CD4-positive, alpha-beta T cell treated with Interleukin-12 subunit alpha and Interleukin-12 subunit beta, for 1 hour (primary cell): ENCODE measurements around the gene MIGA2.

ENCODE experiments used
- DNase-seq: peaks from one replicate; pipeline ENCODE4 v3.0.0-alpha.2; 2020

The MIGA2 gene

DNA sequence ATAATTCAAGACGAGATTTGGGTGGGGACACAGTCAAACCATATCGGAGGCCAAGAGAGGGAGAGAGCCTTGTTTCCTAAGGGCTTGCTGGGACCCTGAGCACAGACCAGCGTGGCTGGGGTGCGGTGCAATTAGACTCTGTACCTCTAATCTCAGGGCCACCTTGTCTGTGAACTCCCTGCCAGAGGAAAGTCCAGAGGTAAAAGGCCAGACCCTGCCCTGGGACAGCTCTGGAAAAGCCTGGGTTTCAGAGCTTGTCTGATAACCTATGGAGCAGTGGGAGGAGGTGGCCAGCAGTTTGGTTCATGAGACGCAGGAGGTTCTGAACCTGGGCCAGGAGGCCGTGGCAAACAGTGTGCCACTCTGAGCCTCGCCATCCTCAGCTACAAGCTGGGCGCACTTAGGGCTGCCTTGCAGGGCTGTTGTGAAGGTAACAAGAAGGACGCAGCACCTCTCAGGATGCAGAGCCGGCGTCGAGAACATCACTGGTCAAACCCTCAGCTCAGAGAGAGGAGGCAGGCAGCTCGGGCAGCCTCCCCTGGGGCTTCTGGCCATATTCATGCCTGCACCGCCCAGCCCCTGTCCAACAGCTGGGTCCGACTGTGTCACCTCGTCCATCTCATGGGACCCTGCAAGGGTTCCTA lies 39.7 kb downstream of the MIGA2 start:
- no peak for DNase-seq

DNA sequence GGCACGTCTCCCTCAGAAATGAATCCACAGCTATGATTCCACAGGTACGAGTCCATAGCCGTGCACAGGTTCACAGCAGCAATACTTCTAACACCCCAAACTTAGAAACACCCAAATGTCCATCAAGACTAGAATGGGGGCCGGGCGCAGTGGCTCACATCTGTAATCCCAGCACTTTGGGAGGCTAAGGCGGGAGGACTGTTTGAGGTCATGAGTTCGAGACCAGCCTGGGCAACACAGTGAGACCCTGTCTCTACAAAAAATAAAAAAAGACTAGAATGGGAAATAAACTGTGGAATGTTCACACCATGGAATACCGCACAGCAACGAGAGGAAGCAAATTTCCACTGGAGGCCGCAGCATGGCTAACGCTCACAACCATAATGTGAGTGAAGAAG lies 40.2 kb downstream of the MIGA2 start:
- no peak for DNase-seq

DNA sequence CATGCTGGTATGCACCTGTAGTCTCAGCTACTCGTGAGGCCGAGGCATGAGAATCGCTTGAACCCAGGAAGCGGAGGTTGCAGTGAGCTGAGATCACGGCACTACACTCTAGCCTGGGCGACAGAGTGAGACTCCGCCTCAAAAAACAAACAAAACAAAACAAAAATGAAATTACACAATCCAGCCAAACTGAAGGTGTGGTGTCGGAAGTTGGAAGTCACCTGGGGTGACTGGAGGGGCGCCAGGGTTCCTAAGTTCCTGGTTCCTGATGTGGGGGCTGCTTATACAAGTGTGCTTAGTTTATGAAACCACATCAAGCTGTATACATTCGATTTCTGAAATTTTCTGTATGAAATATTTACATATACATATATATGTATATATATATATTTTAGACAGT lies 40.8 kb downstream of the MIGA2 start:
- no peak for DNase-seq

DNA sequence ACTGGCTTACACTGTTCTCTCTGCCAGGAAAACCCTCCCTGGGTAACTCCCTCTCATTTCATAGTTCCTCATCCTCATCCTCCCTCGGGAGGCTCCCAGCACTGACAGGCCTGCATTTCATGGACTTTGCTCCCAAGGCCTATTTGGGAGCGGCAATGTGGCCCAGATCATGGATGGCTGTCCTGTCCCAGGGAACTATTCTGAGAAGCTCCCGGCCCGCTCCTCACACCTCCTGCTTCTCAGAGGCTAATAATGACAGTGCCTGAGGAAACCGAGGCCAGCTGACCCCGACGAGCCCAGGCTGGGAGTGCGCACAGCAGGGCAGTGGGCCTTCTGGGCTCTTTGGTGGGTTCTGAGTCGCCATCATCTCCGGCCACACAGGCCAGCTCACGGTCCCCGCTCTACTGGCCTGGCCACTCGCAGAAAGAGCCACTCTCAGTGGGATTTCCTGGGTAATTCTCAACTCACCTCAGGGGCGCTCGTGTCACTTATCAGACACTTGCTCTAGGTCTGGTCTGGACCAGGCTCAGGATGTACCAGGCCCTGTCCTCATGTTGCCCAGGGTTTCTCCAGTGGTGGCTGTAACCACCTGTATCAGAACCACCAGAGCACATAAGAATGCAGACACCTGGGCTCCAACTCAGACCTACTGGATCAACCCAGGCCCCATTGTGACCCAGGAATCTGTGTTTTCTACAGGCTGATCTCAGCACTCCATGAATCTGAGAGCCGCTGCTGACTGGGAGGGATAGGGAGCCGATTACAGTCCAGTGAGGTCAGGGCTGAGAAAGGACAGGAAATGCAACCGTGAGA lies 42.5 kb downstream of the MIGA2 start:
- DNase-seq: no peak

DNA sequence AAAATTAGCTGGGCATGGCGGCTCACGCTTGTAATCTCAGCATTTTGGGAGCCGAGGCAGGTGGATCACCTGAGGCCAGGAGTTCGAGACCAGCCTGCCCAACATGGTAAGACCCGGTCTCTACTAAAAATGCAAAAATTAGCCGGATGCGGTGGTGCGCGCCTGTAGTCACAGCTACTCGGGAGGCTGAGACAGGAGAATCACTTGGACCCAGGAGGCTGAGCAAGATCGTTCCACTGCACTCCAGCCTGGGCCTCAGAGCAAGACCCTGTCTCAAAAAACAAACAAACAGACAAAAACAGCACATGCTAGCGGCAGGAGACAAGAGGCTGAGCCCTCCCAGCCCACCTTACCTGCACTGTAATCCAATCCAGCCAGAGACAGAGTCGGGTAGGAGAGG lies 43.4 kb downstream of the MIGA2 start:
- no peak for DNase-seq

DNA sequence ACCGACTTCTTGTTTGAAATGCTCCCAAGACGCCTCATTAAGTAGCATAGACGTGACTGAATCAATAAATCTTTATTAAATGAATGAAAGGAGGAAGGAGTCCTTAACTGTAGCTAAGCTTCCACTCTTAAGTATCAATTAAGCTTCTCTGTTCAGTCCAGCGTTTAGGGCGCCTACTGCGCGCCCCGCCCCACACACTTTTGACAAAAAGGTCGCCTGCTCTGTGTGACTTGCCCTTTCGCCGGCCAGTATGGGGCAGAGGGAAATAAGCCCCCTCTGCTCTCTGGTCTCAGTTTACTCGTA lies 43.8 kb downstream of the MIGA2 start:
- DNase-seq: no peak

DNA sequence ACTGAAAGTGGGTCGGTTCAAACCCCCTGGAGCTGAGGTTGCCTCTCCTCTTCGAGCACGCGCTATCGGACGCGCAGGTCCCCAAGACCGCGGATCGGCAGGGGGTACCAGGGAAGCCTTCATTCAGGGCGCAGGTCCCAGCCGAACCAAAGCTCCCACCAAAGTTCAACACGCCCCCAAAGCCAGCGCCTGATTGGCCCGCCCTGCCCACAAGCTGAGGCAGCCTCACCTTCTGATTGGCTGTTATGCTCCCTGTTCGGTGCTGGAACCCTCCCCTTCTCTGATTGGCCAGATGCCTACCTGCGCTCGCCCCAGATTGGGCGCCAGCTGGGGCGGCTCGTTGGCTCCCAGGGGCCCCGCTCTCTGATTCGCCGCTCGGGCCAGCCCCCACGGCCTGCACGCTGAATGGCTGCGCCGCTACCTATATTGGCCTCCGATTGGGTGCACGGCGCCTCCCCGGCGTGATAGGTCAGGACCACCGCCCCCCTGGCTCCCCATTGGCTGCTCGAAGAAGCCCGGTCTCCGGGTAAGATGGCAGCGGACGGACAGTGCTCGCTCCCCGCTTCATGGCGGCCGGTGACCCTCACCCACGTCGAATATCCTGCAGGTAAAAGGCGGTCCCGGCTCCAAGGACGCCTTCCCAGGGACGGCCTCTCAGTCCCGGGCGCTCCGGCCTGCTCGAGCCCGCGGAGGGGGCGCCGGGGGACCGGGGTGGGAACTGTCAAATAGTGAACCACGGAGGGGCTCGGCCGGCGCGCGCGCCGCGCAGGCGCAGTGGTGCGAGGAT lies 44.4 kb downstream of the MIGA2 start, which contains the start of gene DOLPP1:
Gene DOLPP1, plus strand, starts transcription at position 511 of the 787 bp plus-strand sequence. Its CDS starts 21 bp downstream, at position 532.
- peak; percentile 100 for DNase-seq

DNA sequence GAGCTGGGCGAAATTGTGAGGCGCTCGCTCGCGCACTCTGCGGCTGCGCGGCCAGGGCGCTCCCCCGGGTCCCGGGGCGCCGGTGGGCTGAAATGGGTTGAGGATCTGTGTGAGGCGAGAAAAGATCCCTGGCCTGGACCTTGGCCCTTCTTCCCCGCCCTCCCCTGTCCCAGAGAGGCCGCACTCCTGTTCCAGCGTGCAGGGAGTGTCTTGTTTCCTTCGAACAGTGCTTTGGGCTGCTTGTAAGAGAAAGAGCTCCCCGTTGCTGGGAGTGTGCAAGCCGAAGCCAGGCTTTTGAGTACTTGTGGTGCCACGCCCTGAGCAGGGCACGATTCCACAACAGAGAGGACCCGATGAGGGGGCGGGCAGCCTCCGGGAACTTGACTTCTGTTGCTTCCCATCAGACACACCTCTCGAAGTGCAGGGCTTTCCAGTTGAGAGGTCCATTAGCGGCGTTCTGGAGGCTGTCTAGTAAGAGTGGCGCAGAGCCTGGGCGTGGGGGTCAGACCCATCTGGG lies 45.0 kb downstream of the MIGA2 start:
- no peak for DNase-seq

DNA sequence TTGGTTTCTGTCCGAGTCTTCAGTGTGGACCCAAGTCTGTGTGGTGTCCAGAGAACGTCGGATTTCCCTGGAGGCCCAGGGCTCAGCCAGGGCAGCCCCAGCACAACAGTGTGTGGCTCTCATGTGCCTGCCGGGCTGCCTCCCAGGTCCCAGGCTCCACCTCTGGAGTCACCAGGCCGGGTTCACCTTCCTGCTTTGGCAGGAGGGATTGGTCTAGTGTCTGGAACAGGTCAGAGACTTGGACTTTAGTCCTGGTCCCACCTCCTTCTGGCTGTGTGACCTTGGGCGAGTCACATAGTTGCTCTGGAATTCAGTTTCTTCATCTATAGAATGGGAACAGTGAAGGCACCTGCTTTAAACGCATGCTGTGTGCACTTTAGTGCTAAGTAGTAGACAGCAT lies 47.7 kb downstream of the MIGA2 start:
- DNase-seq: no peak

DNA sequence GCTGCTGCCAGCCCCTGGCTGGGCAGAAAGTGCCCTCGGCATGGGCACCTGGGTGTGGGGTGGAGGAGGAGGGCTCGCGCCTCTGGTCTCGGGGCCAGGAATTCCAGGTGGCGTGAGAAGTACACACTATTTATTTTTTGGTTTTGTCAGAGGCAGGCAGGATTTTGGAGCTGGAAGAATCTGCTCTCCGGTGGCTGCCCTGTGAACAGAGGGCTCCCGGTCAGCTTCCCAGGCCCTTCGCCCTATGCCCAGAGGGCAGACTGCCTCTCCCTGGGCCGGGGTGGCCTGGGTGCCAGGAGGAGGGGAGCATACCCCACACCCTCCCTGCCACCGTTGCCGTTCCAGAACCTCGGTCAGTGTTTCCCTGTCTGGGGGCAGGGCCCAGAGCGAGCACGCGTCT lies 52.8 kb downstream of the MIGA2 start:
- no peak for DNase-seq

DNA sequence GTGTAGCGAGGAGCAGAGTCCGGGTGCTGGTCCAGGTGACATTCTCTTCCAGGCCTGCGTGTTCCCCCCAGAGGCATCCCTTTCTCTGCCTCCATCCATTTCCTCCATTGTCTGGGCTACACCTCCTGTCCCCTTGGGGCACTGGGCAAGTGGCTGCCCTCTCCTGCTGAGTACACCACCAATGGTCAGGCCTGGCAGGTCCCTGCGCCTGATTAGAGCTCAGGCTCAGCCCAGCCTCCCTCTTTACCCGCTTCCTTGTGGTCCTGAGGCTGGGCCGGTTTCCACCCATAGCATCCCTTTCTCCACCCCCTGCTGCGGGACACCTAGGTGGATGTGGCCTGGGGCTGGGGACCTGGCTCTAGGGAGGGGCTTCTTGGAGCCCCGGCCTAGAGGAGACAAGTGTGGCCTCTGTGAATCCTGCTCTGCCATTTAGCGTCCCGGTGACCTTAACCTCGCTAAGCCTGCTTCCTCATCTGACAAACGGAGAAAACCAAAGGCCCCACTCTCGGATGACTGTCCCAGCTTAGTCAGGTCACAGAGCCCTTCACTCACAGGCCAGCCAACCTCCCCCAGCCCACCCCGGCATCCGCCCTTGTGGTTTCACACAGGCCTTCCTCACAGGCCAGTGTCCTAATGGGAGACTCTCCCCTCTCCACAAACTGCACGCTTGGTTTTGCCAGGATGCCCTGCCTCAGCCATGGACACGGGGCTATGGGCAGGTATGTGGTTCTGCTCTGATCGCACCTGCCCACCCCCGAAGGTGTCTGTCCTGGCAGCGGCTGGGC lies 57.4 kb downstream of the MIGA2 start:
- DNase-seq: no peak

DNA sequence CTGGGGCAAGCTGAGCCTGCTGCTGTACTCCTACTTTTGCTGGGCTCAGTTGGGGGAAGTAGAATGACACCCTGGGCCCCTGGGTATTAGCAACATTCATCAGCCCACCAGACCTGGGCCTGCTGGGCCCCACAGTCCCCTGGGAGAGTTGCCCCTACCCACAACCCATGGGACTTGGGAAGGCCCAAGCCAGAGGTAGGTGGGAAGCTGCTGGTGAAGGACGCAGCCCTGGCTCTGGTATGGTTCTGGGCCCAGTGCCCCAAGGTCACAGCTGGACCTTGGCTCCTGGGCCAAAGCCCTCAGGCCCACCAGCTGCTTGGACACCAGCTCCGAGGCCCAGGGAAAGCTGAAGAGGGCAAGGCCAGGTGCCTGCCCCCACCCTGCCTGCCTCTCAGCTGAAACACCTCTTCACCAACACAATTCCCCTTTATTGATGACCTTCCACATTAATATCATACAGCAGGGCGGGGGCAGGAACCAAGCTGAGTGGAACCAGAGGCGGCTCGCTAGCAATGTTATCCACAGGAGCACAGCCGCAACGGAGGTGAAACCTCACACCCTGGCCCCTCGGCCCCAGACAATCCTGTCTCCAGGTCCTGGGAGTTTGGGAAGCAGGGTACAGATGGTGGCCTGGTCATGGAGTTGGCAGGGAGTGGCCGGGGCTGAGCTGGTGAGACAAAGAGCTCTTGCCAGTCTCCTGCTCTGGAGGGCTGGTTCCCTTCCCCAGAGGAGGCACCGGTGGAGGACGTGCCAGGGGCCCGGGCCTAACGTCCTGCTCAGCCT lies 58.2 kb downstream of the MIGA2 start:
- no peak for DNase-seq

DNA sequence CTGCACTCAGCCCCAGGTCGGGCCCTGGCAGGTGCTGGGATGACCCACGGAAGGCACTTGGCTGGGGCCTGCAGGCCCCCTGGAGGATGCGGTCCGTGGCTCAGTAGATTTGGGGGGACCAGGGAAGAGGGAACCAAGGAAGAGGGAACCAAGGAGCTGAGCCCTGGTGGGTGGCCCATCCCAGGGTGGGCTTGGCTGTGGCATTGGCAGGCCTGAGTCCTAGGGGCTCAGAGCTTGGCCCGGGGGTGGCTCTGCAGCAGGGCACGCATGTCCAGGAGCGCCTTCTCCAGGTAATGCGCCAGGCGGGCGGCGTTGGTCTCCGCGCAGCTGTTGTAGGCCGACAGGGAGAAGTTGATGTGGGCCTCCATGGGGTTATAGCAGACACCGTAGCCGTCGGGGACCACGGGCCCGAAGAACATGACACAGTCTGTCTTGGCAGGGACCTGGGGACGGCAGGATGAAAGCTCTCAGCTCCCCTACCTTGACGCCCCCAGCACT lies 58.8 kb downstream of the MIGA2 start:
- DNase-seq: no peak

DNA sequence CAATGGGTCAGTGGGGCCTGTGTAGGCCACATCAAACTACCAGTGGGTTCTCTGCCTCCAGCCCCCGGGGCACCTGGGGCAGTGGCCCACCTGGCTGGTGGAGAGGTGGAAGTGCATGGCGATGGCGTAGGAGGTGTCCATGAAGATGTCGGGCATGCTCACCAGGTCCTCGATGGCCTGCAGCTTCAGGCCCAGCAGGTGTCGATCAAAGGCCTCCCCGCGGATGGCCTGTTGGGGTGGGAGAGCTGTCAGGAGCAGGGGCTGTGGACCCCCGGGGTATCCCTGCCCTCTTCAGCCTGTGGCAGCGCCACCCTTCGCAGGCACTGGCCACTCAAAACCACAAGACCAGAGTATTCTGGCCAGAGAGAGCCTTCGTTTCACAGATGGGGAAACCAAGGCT lies 59.5 kb downstream of the MIGA2 start:
- DNase-seq: no peak

DNA sequence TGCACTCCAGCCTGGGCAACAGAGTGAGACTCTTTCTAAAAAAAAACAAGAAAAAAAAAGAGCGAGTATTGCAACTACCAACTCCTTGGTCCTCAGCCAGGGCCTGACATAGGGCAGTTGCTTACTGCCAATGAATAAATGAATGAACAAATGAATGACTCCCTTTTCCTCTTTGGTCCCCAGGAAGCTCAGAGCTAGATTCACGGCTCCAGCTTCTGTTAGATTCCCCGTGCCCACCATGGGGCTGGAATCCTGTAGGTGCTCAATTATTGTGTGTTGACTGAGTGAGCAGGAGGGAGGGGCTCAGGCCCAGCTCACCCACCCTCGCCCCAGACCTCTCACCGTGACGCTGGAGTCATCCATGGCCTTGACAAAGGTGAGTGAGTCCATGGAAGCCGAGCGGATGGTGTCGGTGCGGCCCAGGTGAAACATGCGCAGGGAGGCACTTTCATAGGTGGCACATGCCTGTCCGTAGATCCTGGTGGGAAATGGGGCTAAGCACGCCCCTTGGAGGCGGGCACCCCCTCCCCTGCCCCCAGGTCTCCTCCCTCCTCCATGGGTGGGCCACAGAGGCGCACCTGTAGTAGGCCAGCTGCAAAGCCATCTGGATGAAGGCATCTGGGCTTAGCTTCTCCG lies 61.4 kb downstream of the MIGA2 start:
- no peak for DNase-seq

DNA sequence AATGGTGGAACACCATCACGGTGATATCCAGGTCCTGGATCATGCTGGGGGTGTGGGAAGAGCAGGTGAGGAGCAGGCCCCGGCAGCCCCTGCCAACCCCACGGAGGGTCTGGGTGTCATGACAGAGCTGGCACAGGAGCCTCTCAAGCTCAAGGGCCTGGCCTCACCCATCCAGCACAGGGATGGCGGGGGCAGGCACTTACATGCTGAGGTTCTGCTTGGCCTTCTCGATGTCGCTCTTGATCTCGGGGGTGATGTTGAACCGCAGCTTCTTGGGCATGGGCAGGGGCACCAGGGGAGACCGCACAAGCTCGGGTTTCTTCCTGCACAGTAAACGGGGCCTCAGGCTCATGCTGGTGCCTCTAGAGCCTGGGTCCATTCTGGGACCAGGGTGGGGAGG lies 61.9 kb downstream of the MIGA2 start:
- DNase-seq: no peak

DNA sequence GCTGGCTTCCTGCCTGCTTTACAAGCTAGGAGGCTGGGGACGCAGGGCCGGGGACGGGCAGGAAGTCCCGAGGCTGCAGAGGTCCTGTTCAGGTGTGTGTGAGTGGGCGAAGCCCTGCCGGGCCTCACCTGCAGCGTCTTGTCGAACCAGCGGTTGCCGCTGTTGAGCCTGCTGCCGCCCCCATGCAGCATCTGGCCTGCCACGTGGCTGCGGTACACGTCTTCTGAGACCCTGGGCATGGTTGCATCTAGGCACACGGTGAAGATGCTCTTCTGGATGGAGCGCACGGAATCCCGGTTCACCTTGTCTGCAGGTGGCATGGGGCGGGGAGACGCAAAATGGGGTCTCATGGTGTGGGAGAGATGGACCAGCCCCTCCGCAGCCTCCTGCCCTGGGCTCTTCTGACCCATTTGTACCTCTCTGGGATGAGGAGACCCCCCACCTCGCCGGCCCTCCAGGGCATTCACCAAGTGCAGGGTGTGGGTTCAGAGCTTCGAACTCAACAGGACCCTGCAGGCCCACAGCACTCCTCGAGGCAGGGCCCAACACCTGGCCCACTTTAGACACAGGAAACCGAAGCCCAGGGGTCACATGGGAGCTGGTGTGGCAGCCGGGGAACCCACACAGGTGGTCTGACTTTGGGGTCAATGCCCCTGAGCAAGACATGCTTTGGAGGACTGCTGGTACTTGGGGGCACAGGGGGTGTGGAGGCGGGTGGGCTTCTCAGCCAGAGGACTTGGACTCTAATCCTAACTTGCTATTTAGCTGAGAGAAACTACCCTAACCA lies 64.2 kb downstream of the MIGA2 start:
- no peak for DNase-seq

DNA sequence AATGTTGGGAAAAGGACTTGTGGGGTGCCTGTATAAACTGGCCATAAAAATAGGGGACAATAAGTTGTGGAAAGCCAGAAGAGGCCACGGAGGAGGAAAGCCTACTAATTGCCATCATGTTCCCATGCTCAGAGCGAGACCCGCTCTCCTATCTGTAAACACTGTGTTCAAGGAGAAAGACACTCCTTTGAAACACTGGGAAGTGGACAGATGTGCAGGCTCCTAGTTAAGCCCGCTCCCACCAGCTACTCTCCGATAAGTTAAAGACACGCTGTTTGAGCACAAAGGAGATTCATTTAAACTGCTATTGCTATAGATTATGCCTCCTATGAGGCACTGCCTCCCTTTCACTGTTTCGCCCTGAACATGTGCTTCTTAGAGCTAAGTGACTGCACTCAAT lies 64.9 kb downstream of the MIGA2 start:
- DNase-seq: no peak

DNA sequence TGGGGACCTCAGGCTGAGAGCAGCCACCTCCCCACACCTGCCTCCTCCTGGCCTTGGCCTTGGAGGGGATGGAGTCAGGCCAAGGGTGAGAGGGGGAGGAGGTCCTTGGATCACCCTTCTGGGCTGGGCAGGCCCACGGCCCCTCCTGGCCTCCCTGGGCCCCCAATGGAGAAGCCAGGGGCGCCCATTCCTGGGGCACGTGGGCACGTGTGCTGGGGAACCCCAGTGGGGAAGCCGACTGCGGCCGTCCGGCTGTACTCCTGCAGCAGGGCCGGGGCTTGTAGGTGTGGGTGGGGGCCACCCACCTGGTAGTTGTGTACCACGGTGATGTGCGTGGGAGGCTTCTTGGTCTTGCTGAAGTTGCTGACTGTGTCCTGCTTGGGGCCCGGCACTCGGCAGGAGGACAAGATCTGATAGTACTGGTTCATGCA lies 65.7 kb downstream of the MIGA2 start:
- no peak for DNase-seq

DNA sequence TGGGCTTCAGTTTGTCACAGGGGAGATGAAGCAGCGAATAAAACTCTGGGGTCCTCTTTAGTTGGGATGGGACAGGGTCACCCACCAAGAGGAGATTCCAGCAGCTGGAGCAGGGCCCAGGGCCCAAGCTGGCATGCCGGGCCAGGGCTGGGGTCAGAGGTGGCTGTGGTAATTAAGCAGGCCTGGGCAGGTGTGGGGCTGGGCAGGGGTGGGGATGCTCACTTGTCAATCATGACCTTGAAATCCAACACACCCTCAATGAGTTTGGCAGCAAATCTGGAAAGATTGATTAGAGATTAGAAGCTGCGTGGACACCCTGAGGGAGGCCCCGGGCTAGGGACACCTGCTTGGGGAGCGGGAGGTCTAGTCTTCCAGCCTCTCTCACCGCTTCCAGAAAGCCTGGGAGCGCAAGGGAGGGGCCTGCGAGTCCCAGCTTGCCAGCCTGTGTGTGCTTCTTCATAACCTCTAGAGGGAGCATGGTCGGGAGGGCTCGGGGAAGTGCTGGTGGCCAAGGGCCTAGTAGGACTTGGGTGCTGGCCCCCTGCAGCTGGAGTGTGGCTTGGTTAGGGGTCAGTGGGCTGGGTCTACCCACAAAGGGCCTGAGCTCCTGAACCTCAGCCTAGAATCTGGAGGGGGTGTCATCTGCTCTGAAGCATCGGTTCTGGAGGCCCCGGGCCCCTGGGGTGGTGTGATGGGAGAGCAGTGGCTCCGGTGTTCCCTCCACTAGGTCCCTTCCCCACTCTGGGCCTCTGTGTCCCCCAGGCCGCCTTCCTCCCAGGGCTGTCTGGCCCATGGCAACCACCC lies 66.6 kb downstream of the MIGA2 start:
- DNase-seq: no peak
